HEK293T (cell line): Measurements from ENCODE around the gene SMOC2.

Experiments
- ARNT ChIP-seq: fragments of 450-650 bp; IDR thresholded peaks from 2 replicates; pipeline ENCODE4 v1.6.1; 2017; ENCODE audit warnings: mild to moderate bottlenecking
- ELF4 ChIP-seq: fragments of 450-650 bp; IDR thresholded peaks from 2 replicates; pipeline ENCODE4 v1.6.1; 2017; ENCODE audit warnings: antibody characterized with exemption
- FOXM1 ChIP-seq: fragments of 450-650 bp; IDR thresholded peaks from 2 replicates; pipeline ENCODE4 v1.6.1; 2017; ENCODE audit warnings: mild to moderate bottlenecking, borderline replicate concordance
- LEF1 ChIP-seq: fragments of 450-650 bp; IDR thresholded peaks from 2 replicates; pipeline ENCODE4 v1.6.1; 2017; ENCODE audit warnings: mild to moderate bottlenecking, borderline replicate concordance
- SP1 ChIP-seq: fragments of 450-650 bp; IDR thresholded peaks from 2 replicates; pipeline ENCODE4 v1.6.1; 2017
- SUZ12 ChIP-seq: fragments of 450-650 bp; IDR thresholded peaks from 2 replicates; pipeline ENCODE4 v1.6.1; 2016; ENCODE audit warnings: mild to moderate bottlenecking

- TF ChIP-seq SUZ12 (no peak), FOXM1 (no peak), SP1 (no peak), LEF1 (no peak), ARNT (no peak), ELF4 (no peak)
Observed at GRCh38 chr6:168419569-168419968, 21.4 kb upstream of the SMOC2 start.
